Cerebellar nuclear complex (tissue), 1 donor: ENCODE results near the gene WDR5.
A peak's percentile ranks its signal among the peaks of the same experiment; 100 is the strongest.

ENCODE experiments used
- DNase-seq, 2 experiments: peaks; one replicate each; lab custom pipeline; 2025; lab: John Stamatoyannopoulos, UW

Gene WDR5

GRCh38 chr9:134188386-134189144 is 52.7 kb downstream of the WDR5 start:
- no peak for DNase-seq

DNA sequence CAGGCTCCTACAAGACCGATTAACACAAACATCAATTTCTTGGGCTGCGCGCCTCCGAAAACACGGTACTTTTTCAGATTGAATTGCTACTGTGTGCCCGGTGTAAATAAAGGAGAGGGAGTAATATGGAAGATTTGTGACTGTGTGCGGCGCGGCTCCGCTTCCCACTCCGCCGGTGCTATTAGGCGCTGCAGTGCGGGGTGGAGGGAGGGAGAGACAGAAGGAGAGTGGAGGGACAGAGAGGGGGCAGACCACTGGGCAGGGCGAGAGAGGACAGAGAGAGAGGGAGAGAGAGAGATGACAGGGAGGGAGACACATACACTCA is 53.2 kb downstream of the WDR5 start:
- no peak for DNase-seq

GRCh38 chr9:134189470-134190231 is 53.8 kb downstream of the WDR5 start:
- DNase-seq = no peak

DNA sequence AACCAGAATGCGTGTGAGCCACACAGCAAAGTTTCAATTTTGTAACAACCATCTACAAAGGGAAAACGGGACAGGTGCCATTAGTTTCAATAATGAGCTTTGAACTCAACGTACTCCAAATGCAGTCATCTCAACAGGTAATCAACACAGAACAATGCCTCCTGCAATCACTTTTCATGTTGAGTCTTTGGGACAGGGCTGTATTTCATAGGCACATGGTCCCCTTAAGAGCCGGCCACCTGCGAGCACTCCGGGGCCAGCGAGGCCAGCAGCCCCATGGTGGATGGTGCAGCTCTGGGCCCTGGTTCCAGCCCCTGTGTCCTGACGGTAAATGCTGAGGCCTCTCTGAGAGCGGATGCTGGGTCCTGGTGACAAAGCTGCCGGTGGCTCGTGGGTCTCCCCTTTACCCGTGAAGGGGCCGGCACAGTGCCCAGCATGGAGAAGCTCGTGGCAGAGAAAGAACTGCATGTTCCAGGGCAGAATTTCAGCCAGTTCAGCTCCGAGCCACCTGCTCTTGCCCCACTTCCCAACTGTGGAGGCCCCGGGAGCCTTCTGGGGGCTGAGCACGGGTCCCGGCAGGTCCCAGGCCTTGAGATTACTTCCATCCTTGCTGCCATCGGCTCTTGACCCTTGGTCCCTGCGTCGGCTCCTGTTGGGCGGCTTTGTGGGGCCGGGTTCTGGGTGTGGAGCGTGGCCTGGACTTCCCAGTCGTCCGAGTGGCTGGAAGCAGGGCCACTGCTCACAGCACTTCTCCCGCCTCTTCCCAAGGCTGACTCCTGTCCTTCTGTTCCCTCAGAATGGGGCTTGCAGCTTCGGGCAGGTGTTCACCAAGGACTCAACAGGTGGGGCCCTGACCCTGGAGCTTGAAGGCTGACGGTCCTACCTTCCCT is 54.6 kb downstream of the WDR5 start:
- DNase-seq = no peak

DNA sequence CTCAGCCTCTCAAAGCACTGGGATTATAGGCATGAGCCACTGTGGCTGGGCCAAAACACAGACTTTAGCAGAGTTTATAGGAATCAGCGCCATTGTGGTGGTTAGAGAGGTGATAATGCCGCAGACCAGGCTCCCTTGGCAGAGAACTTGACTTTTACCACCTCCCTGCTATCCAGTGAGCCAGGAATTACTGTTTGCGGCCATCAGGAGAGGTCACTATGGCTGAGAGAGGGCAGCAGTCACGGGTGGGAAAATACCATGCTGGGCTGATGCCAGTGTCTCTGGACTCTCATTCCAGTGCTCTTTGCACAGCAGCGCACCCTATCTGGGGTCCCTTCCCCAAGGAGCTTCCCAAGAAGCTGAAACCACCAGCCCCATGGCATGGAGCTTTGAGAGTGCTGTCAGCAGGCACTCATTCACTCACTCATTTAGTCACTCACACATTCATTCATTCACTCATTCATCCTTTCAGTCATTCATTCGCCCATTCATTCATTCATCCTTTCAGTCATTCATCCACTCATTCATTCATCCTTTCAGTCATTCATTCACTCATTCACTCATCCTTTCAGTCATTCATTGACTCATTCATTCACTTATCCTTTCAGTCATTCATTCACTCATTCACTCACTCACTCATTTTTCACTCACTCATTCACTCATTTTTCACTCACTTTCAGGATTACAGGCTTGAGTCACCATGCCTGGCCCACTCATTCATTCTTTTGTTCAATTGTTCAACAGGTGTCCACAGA is 55.8 kb downstream of the WDR5 start:
- DNase-seq = no peak

GRCh38 chr9:134192311-134192950 is 56.5 kb downstream of the WDR5 start:
- DNase-seq = no peak

DNA sequence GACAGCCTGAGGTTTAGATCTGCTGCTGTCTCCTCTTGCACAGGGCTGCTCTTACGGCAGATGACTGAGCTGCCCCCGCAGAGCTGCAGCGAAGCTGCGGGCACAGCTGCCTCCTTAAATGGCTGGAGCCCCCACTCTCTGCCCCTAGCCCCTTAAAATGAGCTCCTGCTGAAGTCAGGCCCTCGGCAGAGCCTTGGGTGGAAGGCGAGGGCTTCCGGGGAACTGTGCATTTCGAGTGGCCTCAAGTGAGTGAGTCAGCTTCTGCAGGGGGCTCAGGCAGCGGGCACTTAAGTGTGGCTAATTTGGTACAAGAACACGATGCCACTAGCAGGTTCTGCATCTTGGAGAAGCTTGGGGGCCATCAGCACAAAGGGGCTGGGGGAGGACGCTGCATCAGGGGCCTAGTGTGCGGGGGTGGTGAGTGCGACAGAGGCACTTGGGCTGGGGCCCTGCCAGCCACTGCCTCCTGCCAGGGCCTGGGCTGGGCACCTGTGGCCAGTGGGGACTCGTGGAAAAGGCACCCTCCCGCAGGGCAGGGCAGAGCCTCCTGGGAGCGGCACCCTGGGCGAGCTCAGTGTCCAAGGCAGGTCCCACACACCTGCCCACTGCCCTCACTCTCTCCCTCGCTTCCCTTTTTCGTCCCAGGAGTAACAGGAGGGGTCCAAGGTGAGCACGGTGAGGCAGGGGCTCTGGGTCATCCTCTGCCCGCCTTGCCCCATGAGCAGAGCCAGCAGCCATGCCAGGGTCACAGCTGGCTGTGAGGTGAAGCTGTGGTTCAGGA is 57.3 kb downstream of the WDR5 start:
- no peak for DNase-seq

- no peak for DNase-seq
Observed at GRCh38 chr9:134193912-134194535, 58.1 kb downstream of the WDR5 start.

DNA sequence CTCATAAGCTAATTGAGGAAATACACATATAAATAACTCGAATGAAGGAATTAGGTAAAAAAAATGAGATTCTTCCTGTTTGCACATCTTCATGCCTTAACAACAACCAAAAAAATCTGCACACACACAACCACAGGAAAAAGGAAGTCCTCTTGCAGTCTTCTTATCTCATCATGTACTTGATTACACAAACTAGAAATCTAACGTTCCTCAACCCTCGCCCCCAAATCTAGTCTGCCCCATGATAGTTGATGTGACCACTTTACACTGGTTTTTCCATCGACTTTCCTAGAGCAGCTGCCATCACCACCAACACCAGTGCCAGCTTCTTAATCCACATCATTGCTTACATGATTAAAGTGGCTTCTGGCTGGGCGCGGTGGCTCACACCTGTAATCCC is 59.7 kb downstream of the WDR5 start:
- no peak for DNase-seq

DNA sequence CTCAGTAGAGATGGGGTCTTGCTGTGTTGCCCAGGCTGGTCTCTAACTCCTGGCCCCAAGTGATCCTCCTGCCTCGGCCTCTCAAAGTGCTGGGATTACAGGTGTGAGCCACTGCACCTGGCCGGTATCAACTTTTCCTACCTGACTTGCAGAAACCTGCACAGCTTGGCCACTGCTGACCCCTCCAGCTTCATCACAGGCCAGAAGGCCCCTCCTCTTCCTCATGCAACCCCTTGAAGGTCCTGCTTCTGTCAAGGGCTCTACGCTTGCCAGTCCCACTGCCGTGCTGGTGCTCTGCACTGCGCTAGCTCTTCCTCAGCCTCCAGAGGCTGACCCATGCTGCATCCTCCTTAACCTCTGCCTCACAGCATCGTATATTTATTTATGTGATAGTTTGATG is 61.0 kb downstream of the WDR5 start:
- no peak for DNase-seq

- DNase-seq = no peak
Observed at GRCh38 chr9:134198791-134199190, 62.9 kb downstream of the WDR5 start.

DNA sequence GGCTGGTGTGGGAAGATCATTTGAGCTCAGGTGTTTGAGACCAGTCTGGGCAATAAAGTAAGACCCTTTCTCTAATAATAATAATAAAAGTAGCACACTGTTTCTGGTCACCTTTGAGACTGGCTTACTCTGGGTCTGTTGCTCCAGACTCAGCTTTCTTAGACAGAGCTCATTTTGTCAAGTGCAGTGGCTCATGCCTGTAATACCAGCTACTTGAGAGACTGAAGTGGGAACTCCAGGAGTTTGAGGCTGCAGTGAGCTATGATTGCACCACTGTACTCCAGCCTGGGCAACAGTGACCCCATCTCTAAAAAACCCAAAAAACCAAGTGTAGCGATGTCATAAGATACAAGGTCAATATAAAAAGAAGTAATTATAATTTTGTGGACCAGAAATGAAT is 64.8 kb downstream of the WDR5 start:
- DNase-seq = no peak

DNA sequence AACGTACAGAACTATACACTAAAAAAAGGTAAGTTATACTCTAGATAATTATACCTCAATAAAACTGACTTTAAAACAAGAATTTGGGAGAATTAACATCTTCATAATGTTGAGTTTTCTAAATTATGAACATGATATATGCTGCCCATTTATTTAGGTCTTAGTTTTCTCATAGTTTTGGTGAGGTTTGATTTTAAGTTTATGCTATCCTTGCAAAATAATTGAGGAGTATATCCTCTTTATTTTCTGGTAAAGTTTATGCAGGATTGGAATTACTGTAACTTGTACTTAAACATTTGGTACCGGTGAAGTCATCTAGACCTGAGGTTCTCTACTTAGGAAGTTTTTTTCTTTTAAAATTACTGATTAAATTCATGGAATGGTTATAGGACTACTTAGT is 67.3 kb downstream of the WDR5 start:
- no peak for DNase-seq

- no peak for DNase-seq
Observed at GRCh38 chr9:134204041-134204440, 68.2 kb downstream of the WDR5 start.

DNA sequence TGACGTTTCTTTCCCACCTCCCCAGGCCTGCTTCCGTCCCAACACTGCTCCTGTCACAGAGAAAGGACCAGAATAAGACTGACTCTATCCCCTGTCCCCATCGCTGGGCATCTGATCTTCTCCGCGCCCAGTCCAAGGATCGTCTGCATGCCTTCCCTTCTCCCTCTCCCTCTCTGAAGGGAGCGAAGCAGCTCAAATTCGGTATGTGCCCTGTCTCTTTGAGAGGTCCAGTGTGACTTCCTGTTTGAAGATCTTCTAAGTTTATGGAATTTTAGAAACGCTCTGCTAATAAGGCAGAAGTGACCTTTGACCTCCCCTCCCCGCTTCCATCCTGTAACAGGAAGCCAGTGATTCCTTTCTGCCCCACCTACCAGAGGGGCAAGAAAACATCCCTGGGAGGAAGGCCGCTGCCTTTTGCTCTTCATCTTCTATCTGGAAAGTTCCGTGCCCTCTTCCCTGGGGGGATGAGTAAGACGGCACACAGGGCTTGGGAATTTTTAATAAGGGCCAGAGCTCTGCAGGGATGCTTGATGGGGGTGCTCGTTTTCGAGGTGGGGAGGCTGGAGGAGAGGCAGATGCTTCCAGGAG is 69.2 kb downstream of the WDR5 start:
- DNase-seq = no peak

DNA sequence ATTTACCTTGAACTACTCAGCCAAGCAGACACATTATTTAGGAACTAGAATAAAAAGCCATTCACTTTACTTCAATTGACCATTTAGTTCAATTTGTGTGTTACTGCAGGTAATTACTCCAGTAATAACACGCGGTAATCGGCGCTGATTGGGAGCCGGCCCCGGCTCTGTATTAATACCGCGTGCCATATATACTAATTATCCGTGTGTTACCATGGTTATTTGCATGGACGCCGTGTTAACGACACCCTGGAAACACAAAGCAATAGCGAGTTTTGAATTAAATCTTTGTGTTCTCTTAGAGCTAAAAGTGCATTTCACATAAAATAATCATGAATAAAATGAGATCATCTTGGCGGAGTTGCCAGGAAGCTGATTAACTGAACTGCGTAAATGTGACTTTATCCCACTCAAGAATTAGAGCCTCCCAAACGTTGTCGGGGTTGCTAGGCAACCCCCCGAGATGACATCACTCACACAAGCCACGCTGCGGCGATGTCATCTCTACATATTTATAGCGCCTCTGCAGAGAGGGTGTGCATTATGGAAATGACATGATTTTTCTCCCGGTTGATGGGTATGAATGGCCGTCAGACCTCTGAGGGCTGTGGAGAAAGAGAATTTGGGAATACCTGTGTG is 69.9 kb downstream of the WDR5 start:
- peak in 1 of 2 experiments; percentile 83 for DNase-seq

GRCh38 chr9:134206311-134207300 is 70.7 kb downstream of the WDR5 start:
- DNase-seq = peak in 1 of 2 experiments; percentile 83

- no peak for DNase-seq
Observed at GRCh38 chr9:134208310-134208841, 72.5 kb downstream of the WDR5 start.
